DOHH2 (cell line): ENCODE data around the gene SHANK3.

Source experiments
- H3F3A ChIP-seq: fragments of 200-600 bp; sonication (generic), shearing (Covaris generic); 2 replicates; pipeline ENCODE4 v1.6.0; 2016; ENCODE audit warnings: antibody characterized with exemption, mild to moderate bottlenecking; ENCODE audit not compliant: control insufficient read depth, insufficient read depth
- H3K27ac ChIP-seq: fragments of 200-600 bp; sonication (generic); 2 replicates; pipeline ENCODE4 v1.5.1; 2014; ENCODE audit warnings: low read depth, mild to moderate bottlenecking, low read length, moderate library complexity
- H3K27me3 ChIP-seq: fragments of 200-600 bp; sonication (generic); 2 replicates; pipeline ENCODE4 v1.6.1; 2014; ENCODE audit warnings: mild to moderate bottlenecking, low read length, mixed read lengths; ENCODE audit not compliant: control insufficient read depth
- H3K36me3 ChIP-seq: fragments of 200-600 bp; sonication (generic); 2 replicates; pipeline ENCODE4 v1.6.1; 2014; ENCODE audit warnings: mild to moderate bottlenecking, low read length, moderate library complexity, mixed read lengths; ENCODE audit not compliant: control insufficient read depth
- H3K4me1 ChIP-seq: fragments of 200-600 bp; sonication (generic); 2 replicates; pipeline ENCODE4 v1.6.1; 2014; ENCODE audit warnings: mild to moderate bottlenecking, low read length, mixed read lengths; ENCODE audit not compliant: control insufficient read depth
- H3K4me2 ChIP-seq: fragments of 200-600 bp; sonication (generic); 2 replicates; pipeline ENCODE4 v1.6.0; 2014; ENCODE audit warnings: mild to moderate bottlenecking, low read length, moderate library complexity
- H3K4me3 ChIP-seq: fragments of 200-600 bp; sonication (generic); 2 replicates; pipeline ENCODE4 v1.5.1; 2014; ENCODE audit warnings: mild to moderate bottlenecking, low read length, mixed read lengths
- H3K79me2 ChIP-seq: fragments of 200-600 bp; sonication (generic); 2 replicates; pipeline ENCODE4 v1.6.1; 2014; ENCODE audit warnings: mild to moderate bottlenecking, low read length, mixed read lengths; ENCODE audit not compliant: control insufficient read depth
- H3K9me2 ChIP-seq: fragments of 200-600 bp; sonication (generic); replicated peaks from 2 replicates; pipeline ENCODE4 v1.6.1; 2014; ENCODE audit warnings: mild to moderate bottlenecking, low read length, mixed read lengths; ENCODE audit not compliant: control insufficient read depth
- H3K9me3 ChIP-seq: fragments of 200-600 bp; sonication (generic); 2 replicates; pipeline ENCODE4 v1.6.1; 2014; ENCODE audit warnings: antibody characterized with exemption, low read length, mixed read lengths; ENCODE audit not compliant: control insufficient read depth, insufficient read depth
- H4K20me1 ChIP-seq: fragments of 200-600 bp; sonication (generic); 2 replicates; pipeline ENCODE4 v1.6.0; 2014; ENCODE audit warnings: low read depth, mild to moderate bottlenecking, antibody characterized with exemption, low read length, moderate library complexity; ENCODE audit not compliant: control insufficient read depth, insufficient read depth
- CTCF ChIP-seq: fragments of 200-600 bp; sonication (generic); IDR thresholded peaks from one replicate; pipeline ENCODE4 v1.5.1; 2014; ENCODE audit warnings: antibody characterized with exemption, mild to moderate bottlenecking, low read depth, low read length; ENCODE audit not compliant: poor library complexity, severe bottlenecking
- EZH2phosphoT487 ChIP-seq: fragments of 200-600 bp; sonication (generic); IDR thresholded peaks from 2 replicates; pipeline ENCODE4 v1.6.1; 2017; ENCODE audit warnings: borderline replicate concordance, mild to moderate bottlenecking, antibody characterized with exemption, low read length, moderate library complexity, mixed read lengths

Gene SHANK3

DNA sequence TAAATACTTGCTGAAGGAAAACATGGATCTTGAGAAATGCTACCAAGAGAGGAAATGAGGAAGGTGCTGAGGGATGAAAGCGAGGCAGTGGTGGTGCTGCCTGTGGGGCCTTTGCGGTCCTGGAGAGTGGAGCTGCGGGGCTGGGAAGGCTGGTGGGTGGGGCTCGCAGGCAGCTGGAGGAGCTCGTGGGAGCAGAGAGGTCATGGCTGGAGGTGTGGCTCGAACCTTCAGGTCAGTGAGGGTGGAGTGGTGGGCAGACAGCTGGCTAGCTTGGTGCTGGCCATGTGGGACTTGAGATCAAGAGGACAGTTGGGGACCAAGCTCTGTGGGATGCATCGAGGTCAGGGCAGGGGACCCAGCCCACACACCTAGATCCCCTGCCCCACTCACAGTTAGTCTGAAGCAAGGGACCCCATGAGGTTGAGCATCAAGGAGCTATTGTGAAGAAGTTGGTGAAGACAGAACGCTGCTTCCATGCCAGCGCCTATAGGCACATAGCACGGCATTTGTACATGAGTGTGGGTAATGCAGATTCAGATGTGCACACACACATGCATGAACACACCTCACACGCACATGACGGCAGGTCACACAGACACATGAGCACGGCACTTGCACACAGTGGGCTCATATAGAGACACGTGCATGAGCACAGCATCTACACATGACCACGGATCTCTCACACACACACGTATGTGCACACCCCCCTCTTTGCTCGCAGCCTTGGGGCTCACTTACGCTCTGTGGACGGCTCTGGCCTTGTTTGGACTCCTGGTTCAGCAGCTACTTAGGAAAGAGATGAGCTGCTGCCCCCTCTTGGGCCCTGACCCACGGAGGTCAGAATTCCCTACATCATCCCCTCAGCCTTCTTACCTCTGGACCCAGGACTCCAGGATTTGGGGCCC, 30.4 kb downstream of the SHANK3 start:
- Histone ChIP-seq H3K4me3 (no peak overlapping the region), H3K9me3 (no peaks in the 10 kb centered on the region), H3K79me2 (no peaks in the 10 kb centered on the region), H3K4me2 (no peak overlapping the region), H3K36me3 (no peaks in the 10 kb centered on the region), H4K20me1 (no peaks in the 10 kb centered on the region), H3K27me3 (no peaks in the 10 kb centered on the region), H3F3A (no peaks in the 10 kb centered on the region), H3K4me1 (no peaks in the 10 kb centered on the region), H3K9me2 (no peaks in the 10 kb centered on the region), H3K27ac (no peak overlapping the region)
- TF ChIP-seq EZH2phosphoT487 (no peak), CTCF (no peak)

- no peaks in the 10 kb centered on the region for H3K79me2 ChIP-seq
- H3K36me3 ChIP-seq, result no peaks in the 10 kb centered on the region
- TF ChIP-seq EZH2phosphoT487 (no peak), CTCF (no peak)
- no peaks in the 10 kb centered on the region for H3K9me2 ChIP-seq
- H3K9me3 ChIP-seq, result no peaks in the 10 kb centered on the region
- no peaks in the 10 kb centered on the region for H4K20me1 ChIP-seq
- H3K4me3 ChIP-seq, result no peak overlapping the region
- H3K27me3 ChIP-seq, result no peaks in the 10 kb centered on the region
- no peak overlapping the region for H3K27ac ChIP-seq
- H3K4me2 ChIP-seq, result no peak overlapping the region
- no peaks in the 10 kb centered on the region for H3F3A ChIP-seq
- H3K4me1 ChIP-seq, result no peaks in the 10 kb centered on the region
These were observed 31.3 kb downstream of the SHANK3 start for GRCh38 chr22:50703726-50704509.

- Histone ChIP-seq H3K9me3 (no peaks in the 10 kb centered on the region), H3K36me3 (no peaks in the 10 kb centered on the region), H3K4me1 (no peaks in the 10 kb centered on the region), H3K4me2 (no peak overlapping the region), H3K27me3 (no peaks in the 10 kb centered on the region), H3K4me3 (no peak overlapping the region), H3K27ac (no peak overlapping the region), H4K20me1 (no peaks in the 10 kb centered on the region), H3K79me2 (no peaks in the 10 kb centered on the region), H3F3A (no peaks in the 10 kb centered on the region), H3K9me2 (no peaks in the 10 kb centered on the region)
- TF ChIP-seq CTCF (no peak), EZH2phosphoT487 (no peak)
These were observed 32.0 kb downstream of the SHANK3 start for GRCh38 chr22:50704510-50705218.
